Fibroblast of mammary gland (primary cell): ENCODE measurements around the gene HMCN1.

Source experiments
- DNase-seq: peaks from one replicate; pipeline ENCODE4 v3.0.0-alpha.2; 2010; ENCODE audit warnings: low read depth
- H3K4me3 ChIP-seq: 2 replicates; pipeline ENCODE4 v1.5.1; 2011; ENCODE audit warnings: low read depth, mild to moderate bottlenecking, low read length, moderate library complexity; ENCODE audit not compliant: control insufficient read depth
- TF ChIP-seq, protein P1 (sequence below): conservative IDR thresholded peaks from 2 replicates; pipeline ENCODE4 v1.5.1; 2011; ENCODE audit warnings: low read depth, low read length, inconsistent platforms; ENCODE audit not compliant: control insufficient read depth, insufficient read depth

The HMCN1 gene

DNA sequence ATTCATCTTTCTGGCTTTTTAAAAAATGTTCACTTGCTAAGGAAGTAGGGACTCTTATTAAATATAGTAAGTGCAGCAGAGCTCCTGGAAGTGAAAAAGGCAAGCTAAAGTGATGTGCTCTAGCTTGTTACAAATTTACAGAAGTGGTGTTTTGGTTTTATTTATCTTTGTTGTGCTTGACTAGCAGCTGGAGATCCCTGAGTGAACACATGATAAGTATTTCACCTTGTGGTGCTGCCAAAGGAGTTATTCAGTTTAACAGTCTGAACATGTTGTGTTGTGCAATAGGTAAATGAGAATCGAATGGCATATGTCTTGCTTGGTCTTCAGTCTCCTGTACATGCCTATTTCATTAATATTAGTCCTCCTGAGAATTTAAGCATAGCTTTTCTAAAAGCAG, 325.1 kb downstream of the HMCN1 start:
- DNase-seq: peak; percentile 74
- TF ChIP-seq, protein P1, sequence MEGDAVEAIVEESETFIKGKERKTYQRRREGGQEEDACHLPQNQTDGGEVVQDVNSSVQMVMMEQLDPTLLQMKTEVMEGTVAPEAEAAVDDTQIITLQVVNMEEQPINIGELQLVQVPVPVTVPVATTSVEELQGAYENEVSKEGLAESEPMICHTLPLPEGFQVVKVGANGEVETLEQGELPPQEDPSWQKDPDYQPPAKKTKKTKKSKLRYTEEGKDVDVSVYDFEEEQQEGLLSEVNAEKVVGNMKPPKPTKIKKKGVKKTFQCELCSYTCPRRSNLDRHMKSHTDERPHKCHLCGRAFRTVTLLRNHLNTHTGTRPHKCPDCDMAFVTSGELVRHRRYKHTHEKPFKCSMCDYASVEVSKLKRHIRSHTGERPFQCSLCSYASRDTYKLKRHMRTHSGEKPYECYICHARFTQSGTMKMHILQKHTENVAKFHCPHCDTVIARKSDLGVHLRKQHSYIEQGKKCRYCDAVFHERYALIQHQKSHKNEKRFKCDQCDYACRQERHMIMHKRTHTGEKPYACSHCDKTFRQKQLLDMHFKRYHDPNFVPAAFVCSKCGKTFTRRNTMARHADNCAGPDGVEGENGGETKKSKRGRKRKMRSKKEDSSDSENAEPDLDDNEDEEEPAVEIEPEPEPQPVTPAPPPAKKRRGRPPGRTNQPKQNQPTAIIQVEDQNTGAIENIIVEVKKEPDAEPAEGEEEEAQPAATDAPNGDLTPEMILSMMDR: no peak
- no peak overlapping the region for H3K4me3 ChIP-seq

DNA sequence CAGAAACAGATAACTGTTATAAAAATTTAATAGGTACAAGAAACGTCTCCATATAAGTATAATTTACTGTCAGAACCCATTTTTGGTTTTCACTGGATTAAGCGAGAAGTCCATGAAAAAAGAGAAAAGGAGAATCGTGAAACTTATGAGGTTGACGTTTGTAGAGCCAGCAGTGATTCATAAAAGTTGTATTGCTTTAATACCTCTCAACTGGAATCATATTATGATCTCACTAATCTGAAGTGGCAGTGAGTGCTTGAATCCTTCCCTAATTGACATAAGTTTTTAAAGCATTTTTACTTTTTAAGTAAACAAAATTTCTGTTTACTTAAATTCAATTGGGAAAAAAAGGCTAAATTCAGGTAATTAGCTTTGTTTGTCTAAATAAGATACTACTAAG, 325.6 kb downstream of the HMCN1 start:
- DNase-seq: peak; percentile 20
- TF ChIP-seq, protein P1: no peak
- H3K4me3 ChIP-seq: no peak overlapping the region

DNA sequence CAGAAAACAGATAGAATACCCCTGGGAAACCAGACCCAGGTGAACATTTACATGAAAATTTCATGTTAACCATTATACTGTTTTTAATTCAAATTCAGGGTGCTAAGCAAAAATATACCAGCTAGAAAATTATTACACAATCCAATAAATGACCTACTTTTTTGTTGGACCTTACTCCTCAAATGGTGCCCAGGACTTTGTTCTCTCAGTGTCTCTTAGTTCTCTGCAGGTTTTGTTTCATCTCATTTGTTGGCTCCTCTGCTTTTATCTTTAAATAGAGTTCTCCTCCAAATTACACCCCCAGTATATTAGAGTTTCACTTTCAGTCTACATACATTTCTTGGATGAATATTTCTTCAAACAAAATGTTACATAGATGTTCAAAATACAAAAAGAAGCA, 326.0 kb downstream of the HMCN1 start:
- TF ChIP-seq, protein P1: no peak
- no peak for DNase-seq
- no peak overlapping the region for H3K4me3 ChIP-seq

DNA sequence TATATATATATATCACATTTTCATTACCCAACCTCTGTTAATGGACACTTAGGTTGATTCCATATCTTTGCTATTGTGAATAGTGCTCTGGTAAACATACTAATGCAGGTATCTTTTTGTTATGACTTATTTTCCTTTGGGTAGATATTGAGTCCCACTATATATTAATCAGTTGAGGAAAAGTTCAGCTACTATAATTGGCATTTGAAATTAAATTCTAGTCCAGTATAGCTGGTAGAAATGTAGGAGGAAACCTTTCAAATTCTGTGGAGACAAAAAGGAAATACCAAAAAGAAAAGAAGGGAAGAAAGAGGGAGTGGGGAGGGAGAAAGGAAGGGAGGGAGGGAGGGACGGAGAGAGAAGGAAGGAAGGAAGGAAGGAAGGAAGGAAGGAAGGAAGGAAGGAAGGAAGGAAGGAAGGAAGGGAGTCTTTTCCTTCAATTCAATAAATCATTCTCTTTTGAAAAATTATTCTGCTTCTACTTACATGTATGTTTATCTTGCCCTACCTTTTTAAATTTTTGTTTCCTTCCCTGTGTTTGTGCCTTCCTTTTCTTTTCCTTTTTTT, 329.0 kb downstream of the HMCN1 start:
- no peak overlapping the region for H3K4me3 ChIP-seq
- DNase-seq: no peak
- TF ChIP-seq, protein P1: no peak

DNA sequence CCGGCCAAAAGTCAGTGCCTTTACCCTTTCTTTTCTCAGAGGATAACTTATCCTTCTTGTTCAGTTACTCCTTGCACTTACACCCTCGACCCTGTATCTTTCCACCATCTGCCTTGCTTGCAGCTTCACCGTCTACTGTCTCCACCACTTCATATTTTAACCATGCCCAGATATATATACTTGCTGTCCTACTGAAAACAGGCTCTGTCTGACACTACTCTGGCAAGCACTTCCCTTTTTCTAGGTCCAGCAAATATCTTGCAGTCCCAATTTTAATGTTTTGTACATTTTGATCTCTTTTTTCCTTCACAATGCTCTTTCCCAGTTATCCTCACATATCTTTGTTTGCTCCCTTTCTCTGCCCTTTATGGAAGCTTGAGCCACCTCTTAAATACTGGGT, 332.2 kb downstream of the HMCN1 start:
- TF ChIP-seq, protein P1: no peak
- DNase-seq: no peak
- no peak overlapping the region for H3K4me3 ChIP-seq

DNA sequence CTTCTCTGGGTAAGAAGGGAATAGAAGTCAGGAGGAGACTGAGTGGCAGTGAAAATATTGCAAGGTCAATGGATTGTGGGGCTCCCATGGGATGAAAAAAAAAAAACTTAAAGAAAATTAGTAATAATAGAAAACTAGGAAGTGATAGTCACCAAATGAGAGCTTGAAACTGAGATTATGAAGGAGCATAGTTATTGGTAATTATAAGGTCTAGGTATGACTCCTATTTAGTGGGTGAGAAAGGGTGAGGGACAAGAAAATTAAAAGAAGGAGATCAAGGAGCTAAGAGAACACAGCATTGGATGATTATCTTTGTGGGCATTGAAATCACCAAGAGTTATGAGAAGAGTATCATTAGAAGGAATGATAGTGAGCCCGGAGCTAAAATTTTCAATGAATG, 339.5 kb downstream of the HMCN1 start:
- no peak overlapping the region for H3K4me3 ChIP-seq
- TF ChIP-seq, protein P1: no peak
- DNase-seq: no peak

DNA sequence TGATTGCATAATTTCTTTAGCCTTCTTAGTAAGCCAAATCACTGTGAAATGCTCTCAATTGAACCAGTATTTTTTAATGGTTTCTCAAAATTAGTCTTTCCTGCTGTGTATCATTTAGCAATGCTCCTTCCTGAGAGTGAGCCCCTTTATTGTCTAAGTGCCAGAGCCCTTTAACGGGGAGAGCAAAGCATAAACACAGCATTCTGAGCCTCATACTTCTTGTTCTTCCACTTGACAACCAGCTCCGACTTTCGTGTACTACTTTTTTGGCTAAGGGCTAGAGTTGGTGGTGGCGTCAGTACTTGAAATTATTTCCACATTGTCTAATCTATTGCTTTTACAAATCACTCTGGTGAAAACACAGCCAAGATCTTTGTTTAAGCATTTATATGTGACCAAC, 341.8 kb downstream of the HMCN1 start:
- no peak overlapping the region for H3K4me3 ChIP-seq
- TF ChIP-seq, protein P1: no peak
- no peak for DNase-seq
